ENCODE results near the gene IMPACT.
A peak's percentile ranks its signal among the peaks of the same experiment; 100 is the strongest.

The IMPACT gene

GRCh38 chr18:24436939-24437338 is 10.5 kb downstream of the IMPACT start:
- no peak for DNase-seq (ENCODE audit: low read depth)
- H3K4me3 ChIP-seq (replicated peaks; ENCODE audit: low read depth, low read length), result no peak overlapping the region
- no peak for TF ChIP-seq CTCF (IDR thresholded peaks at IDR 0.05; ENCODE audit: low read length, missing control alignments)

- no peak overlapping the region for H3K4me3 ChIP-seq (replicated peaks; ENCODE audit: low read depth, low read length)
- no peak for DNase-seq (ENCODE audit: low read depth)
- no peak for TF ChIP-seq CTCF (IDR thresholded peaks at IDR 0.05; ENCODE audit: low read length, missing control alignments)
Observed at GRCh38 chr18:24443870-24444269, 17.4 kb downstream of the IMPACT start.

DNA sequence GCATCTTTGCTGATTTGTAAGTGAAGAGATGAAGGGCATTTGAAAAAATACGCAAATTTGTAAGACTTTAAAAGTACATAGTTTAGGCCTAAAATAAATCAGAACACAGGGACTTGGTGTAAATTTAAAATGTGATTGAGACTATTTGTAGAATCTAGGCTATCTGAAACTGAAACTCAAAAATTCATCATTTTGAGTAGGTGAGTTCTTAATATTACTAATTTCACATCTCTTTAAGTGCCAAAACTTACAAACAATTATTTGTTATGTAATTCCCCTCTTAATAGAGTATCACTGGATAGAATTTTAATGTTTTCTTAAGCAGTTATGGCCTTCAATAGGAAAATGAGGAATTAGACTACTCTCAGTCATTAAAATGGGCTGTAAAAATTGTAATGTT is 20.0 kb downstream of the IMPACT start:
- H3K4me3 ChIP-seq (replicated peaks; ENCODE audit: low read depth, low read length), result no peak overlapping the region
- TF ChIP-seq CTCF (IDR thresholded peaks at IDR 0.05; ENCODE audit: low read length, missing control alignments), result no peak
- DNase-seq (ENCODE audit: low read depth), result no peak

- no peak for DNase-seq (ENCODE audit: low read depth)
- peak; percentile 25 for TF ChIP-seq CTCF (IDR thresholded peaks at IDR 0.05; ENCODE audit: low read length, missing control alignments)
- H3K4me3 ChIP-seq (replicated peaks; ENCODE audit: low read depth, low read length), result no peak overlapping the region
Observed at GRCh38 chr18:24446953-24447538, 20.6 kb downstream of the IMPACT start.

- TF ChIP-seq CTCF (IDR thresholded peaks at IDR 0.05; ENCODE audit: low read length, missing control alignments), result no peak
- no peak for DNase-seq (ENCODE audit: low read depth)
Observed at GRCh38 chr18:24447961-24448360, 21.5 kb downstream of the IMPACT start.

GRCh38 chr18:24456549-24456948 is 30.1 kb downstream of the IMPACT start:
- DNase-seq (ENCODE audit: low read depth), result no peak
- TF ChIP-seq CTCF (IDR thresholded peaks at IDR 0.05; ENCODE audit: low read length, missing control alignments), result no peak
- H3K4me3 ChIP-seq (replicated peaks; ENCODE audit: low read depth, low read length), result no peak overlapping the region

More at GRCh38 chr18:24447961-24448360, 21.5 kb downstream of the IMPACT start:
- H3K4me3 ChIP-seq (replicated peaks; ENCODE audit: low read depth, low read length), result no peak overlapping the region

DNA sequence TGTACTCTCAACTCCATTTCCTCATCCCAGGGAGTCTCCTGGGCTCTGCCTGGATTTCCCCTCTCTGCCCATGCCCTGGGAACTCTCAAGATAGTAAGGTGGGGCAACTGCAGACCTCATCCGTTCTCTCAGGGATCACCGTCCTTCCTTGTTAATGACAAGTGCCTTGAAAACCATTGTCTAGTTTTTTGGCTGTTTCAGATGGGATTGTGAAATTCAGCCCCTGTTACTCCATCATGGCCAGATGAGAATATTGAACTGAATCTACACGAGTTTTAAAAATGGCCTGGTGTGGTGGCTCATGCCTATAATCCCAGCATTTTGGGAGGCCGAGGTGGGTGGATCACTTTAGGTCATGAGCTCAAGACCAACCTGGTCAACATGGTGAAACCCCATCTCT is 33.3 kb downstream of the IMPACT start:
- DNase-seq (ENCODE audit: low read depth), result peak; percentile 3
- H3K4me3 ChIP-seq (replicated peaks; ENCODE audit: low read depth, low read length), result no peak overlapping the region
- no peak for TF ChIP-seq CTCF (IDR thresholded peaks at IDR 0.05; ENCODE audit: low read length, missing control alignments)
